ENCODE data around the gene ARNT2.

DNA sequence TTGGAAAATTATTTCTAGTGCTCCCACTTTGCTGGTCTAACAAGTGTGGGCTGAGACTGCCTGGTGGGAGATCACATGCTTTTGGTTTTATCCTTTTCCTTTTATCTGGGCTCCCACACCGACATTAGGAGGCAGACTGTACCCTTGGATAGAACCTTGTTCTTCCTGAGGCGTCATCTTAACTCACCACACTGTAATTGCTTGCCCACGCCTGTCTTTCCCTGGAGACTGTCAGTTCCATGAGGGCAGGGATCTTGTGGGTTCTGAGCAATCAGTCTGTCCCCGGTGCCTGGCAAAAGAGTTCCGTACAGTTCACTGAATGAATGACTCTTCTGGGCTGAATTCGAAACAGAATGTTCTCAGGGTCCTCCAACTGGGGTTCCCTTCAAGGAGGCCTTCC is 166.4 kb downstream of the ARNT2 start:
- TF ChIP-seq ZFP30 (CRISPR knock-in tag; IDR thresholded peaks at IDR 0.05) (no peak), OSR1 (CRISPR knock-in tag; IDR thresholded peaks at IDR 0.05) (no peak), GLIS3 (CRISPR knock-in tag; IDR thresholded peaks at IDR 0.05) (no peak), ZNF565 (CRISPR knock-in tag; conservative IDR thresholded peaks at IDR 0.05; ENCODE audit: low read depth) (no peak), ZFP3 (CRISPR knock-in tag; IDR thresholded peaks at IDR 0.05) (no peak), PPARA (CRISPR knock-in tag; IDR thresholded peaks at IDR 0.05; ENCODE audit: borderline replicate concordance) (no peak), ZNF70 (CRISPR knock-in tag; IDR thresholded peaks at IDR 0.05) (no peak), ZC3H10 (CRISPR knock-in tag; IDR thresholded peaks at IDR 0.05) (no peak), RARB (CRISPR knock-in tag; IDR thresholded peaks at IDR 0.05) (no peak), ISL1 (CRISPR knock-in tag; IDR thresholded peaks at IDR 0.05) (no peak), ARNTL (CRISPR knock-in tag; IDR thresholded peaks at IDR 0.05; ENCODE audit: borderline replicate concordance, low read depth) (no peak)
- TF ChIP-seq, protein P1, sequence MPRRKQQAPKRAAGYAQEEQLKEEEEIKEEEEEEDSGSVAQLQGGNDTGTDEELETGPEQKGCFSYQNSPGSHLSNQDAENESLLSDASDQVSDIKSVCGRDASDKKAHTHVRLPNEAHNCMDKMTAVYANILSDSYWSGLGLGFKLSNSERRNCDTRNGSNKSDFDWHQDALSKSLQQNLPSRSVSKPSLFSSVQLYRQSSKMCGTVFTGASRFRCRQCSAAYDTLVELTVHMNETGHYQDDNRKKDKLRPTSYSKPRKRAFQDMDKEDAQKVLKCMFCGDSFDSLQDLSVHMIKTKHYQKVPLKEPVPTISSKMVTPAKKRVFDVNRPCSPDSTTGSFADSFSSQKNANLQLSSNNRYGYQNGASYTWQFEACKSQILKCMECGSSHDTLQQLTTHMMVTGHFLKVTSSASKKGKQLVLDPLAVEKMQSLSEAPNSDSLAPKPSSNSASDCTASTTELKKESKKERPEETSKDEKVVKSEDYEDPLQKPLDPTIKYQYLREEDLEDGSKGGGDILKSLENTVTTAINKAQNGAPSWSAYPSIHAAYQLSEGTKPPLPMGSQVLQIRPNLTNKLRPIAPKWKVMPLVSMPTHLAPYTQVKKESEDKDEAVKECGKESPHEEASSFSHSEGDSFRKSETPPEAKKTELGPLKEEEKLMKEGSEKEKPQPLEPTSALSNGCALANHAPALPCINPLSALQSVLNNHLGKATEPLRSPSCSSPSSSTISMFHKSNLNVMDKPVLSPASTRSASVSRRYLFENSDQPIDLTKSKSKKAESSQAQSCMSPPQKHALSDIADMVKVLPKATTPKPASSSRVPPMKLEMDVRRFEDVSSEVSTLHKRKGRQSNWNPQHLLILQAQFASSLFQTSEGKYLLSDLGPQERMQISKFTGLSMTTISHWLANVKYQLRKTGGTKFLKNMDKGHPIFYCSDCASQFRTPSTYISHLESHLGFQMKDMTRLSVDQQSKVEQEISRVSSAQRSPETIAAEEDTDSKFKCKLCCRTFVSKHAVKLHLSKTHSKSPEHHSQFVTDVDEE (CRISPR knock-in tag; IDR thresholded peaks at IDR 0.05), result no peak
- TF ChIP-seq, protein P2, sequence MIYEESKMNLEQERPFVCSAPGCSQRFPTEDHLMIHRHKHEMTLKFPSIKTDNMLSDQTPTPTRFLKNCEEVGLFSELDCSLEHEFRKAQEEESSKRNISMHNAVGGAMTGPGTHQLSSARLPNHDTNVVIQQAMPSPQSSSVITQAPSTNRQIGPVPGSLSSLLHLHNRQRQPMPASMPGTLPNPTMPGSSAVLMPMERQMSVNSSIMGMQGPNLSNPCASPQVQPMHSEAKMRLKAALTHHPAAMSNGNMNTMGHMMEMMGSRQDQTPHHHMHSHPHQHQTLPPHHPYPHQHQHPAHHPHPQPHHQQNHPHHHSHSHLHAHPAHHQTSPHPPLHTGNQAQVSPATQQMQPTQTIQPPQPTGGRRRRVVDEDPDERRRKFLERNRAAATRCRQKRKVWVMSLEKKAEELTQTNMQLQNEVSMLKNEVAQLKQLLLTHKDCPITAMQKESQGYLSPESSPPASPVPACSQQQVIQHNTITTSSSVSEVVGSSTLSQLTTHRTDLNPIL (CRISPR knock-in tag; IDR thresholded peaks at IDR 0.05; ENCODE audit: low read depth), result no peak
- TF ChIP-seq, protein P3, sequence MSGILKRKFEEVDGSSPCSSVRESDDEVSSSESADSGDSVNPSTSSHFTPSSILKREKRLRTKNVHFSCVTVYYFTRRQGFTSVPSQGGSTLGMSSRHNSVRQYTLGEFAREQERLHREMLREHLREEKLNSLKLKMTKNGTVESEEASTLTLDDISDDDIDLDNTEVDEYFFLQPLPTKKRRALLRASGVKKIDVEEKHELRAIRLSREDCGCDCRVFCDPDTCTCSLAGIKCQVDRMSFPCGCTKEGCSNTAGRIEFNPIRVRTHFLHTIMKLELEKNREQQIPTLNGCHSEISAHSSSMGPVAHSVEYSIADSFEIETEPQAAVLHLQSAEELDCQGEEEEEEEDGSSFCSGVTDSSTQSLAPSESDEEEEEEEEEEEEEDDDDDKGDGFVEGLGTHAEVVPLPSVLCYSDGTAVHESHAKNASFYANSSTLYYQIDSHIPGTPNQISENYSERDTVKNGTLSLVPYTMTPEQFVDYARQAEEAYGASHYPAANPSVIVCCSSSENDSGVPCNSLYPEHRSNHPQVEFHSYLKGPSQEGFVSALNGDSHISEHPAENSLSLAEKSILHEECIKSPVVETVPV (CRISPR knock-in tag; IDR thresholded peaks at IDR 0.05), result no peak
